ENCODE results near the gene APPL1.

The APPL1 gene

DNA sequence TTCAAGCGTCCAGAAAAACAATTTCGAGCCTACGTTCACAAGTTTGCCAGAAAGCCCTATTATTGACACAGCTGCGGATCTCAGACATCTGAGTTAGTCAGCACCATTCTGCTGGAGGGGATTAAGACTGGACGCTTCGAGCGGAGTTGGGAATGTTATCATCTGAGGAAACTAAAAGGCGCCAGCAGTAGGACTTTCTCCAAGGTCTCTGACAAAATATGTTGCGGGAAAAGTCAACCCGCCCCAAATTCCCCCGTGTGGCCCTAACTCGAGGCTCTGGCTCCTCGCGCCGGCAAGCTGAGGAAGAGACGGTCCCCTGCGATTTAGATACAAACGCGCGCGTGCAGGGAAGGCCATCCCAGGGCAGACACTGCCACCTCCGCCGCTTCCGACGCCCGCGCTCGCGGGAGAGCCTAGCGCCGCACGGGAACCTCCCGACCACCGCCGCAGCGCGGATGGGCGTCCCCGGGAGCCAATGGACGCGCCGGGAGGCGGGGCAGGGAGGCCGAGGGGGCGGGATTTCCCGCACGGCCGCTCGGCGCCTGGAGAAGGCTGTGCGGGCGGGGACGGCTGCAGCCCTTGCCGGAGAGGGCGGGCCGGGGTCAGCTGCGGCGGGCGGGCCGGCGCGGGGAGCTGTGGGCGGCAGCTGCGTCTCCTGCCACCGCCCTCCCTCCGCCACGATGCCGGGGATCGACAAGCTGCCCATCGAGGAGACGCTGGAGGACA lies at the start of gene APPL1 (continued):
- no peak; the same call in 1 of the 2 replicates for TF ChIP-seq ELK4 (IDR thresholded peaks at IDR 0.05; ENCODE audit: borderline replicate concordance, low read depth, low read length)
- no peak for TF ChIP-seq ZNF792 (tag by site-specific recombination; IDR thresholded peaks at IDR 0.05)
- peak; percentile 50; the same call in 1 of the 2 replicates for TF ChIP-seq IKZF3 (tag by site-specific recombination; IDR thresholded peaks at IDR 0.05)

GRCh38 chr3:57179580-57180410 lies 47.7 kb upstream of the APPL1 start:
- peaks cover 3% of the 10 kb centered on the region; the same call in 1 of the 2 replicates for H3K4me1 ChIP-seq (ENCODE audit: control insufficient read depth, insufficient read depth, low read length)
- ChIA-PET POLR2A (no interaction called here), CTCF (interaction anchor here (0.8 to 1.6 kb wide), 5 partner anchors 9 to 255 kb away, joined by 3 to 10 read pairs (median 4); no protein-coding TSS in a partner anchor)
- H3K27ac ChIP-seq (ENCODE audit: extremely low read depth, low read depth, low read length) = no peak overlapping the region
- TF ChIP-seq ZBTB17 (tag by site-specific recombination; IDR thresholded peaks at IDR 0.05) (0 out of 2 replicates have a peak, but pooled peaks have one; percentile 30), IKZF3 (tag by site-specific recombination; IDR thresholded peaks at IDR 0.05) (no peak), ZNF654 (tag by site-specific recombination; IDR thresholded peaks at IDR 0.05; ENCODE audit: low read depth) (peak; percentile 71), ZNF221 (tag by site-specific recombination; IDR thresholded peaks at IDR 0.05; ENCODE audit: borderline replicate concordance) (no peak)
- TF ChIP-seq, protein P1, sequence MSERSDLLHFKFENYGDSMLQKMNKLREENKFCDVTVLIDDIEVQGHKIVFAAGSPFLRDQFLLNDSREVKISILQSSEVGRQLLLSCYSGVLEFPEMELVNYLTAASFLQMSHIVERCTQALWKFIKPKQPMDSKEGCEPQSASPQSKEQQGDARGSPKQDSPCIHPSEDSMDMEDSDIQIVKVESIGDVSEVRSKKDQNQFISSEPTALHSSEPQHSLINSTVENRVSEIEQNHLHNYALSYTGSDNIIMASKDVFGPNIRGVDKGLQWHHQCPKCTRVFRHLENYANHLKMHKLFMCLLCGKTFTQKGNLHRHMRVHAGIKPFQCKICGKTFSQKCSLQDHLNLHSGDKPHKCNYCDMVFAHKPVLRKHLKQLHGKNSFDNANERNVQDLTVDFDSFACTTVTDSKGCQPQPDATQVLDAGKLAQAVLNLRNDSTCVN (tag by site-specific recombination; optimal IDR thresholded peaks at IDR 0.05) = no peak
- H3K4me3 ChIP-seq (ENCODE audit: low read depth, low read length) = no peak overlapping the region
- no peaks in the 10 kb centered on the region for H3K9me3 ChIP-seq (ENCODE audit: control insufficient read depth, insufficient read depth, low read depth, low read length)
- no peaks in the 10 kb centered on the region for H3K36me3 ChIP-seq (ENCODE audit: control insufficient read depth in 2 of 2, insufficient read depth in 1 of 2, low read length in 2 of 2)

DNA sequence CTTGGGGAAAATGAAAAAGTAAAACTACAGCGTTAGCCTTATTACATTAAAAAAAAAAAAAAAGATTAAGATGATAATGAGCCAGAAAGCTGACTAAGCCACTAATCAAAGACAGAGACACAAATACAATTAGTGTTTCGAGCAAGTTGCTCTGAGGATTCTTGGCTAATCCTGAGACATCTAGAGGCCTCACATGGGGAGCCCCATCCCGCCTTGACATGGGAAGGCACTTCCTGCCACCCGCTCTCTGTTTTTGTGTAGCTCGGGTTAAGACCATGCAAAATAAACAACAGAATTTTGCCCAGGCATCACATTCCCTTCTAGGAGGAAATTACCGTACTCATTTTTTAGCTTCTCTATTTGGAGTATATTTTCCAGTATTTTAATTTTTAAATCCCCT lies 43.0 kb upstream of the APPL1 start:
- CTCF ChIA-PET = interaction anchor here (1.7 kb wide), 1 partner anchor 14 kb away, joined by 5 read pairs; no protein-coding TSS in a partner anchor
- Histone ChIP-seq H3K36me3 (ENCODE audit: control insufficient read depth in 2 of 2, insufficient read depth in 1 of 2, low read length in 2 of 2) (no peaks in the 10 kb centered on the region), H3K4me1 (ENCODE audit: control insufficient read depth, insufficient read depth, low read length) (peaks cover 3% of the 10 kb centered on the region; the same call in 1 of the 2 replicates), H3K4me3 (ENCODE audit: low read depth, low read length) (no peak overlapping the region), H3K27ac (ENCODE audit: extremely low read depth, low read depth, low read length) (no peak overlapping the region), H3K9me3 (ENCODE audit: control insufficient read depth, insufficient read depth, low read depth, low read length) (no peaks in the 10 kb centered on the region)
- POLR2A ChIA-PET = no interaction called here
- no peak for TF ChIP-seq ZNF10 (tag by site-specific recombination; IDR thresholded peaks at IDR 0.05)
- 0 out of 2 replicates have a peak, but pooled peaks have one; percentile 20 for TF ChIP-seq ZNF335 (tag by site-specific recombination; conservative IDR thresholded peaks at IDR 0.05)

DNA sequence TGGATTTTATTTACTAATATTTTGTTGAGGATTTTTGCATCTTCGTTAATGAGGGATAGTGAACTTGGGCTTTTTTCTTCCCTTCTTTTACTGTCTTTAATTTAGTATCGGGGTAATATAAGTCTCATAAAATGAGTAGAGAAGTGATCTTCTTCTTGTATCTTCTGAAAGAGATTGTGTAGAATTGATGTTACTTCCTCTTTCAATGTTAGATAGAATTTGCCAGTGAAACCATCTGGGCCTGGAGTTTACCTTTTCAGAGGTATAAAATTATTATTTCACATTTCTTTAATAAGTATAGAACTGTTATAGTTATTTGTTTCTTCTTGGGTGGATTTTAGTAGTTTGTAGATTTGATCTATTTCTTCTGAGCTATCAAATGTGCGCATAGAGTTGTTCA lies 35.5 kb upstream of the APPL1 start:
- TF ChIP-seq, protein P2, sequence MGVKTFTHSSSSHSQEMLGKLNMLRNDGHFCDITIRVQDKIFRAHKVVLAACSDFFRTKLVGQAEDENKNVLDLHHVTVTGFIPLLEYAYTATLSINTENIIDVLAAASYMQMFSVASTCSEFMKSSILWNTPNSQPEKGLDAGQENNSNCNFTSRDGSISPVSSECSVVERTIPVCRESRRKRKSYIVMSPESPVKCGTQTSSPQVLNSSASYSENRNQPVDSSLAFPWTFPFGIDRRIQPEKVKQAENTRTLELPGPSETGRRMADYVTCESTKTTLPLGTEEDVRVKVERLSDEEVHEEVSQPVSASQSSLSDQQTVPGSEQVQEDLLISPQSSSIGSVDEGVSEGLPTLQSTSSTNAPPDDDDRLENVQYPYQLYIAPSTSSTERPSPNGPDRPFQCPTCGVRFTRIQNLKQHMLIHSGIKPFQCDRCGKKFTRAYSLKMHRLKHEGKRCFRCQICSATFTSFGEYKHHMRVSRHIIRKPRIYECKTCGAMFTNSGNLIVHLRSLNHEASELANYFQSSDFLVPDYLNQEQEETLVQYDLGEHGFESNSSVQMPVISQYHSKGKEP (tag by site-specific recombination; IDR thresholded peaks at IDR 0.05) = no peak
- TF ChIP-seq ZNF223 (tag by site-specific recombination; IDR thresholded peaks at IDR 0.05) (no peak), ZNF184 (tag by site-specific recombination; IDR thresholded peaks at IDR 0.05) (no peak), ZNF610 (tag by site-specific recombination; IDR thresholded peaks at IDR 0.05; ENCODE audit: borderline replicate concordance) (no peak), ZNF214 (tag by site-specific recombination; IDR thresholded peaks at IDR 0.05; ENCODE audit: borderline replicate concordance) (no peak), SP2 (tag by site-specific recombination; IDR thresholded peaks at IDR 0.05) (no peak), ZNF146 (tag by site-specific recombination; IDR thresholded peaks at IDR 0.05) (no peak)
- no peak overlapping the region for H3K27ac ChIP-seq (ENCODE audit: extremely low read depth, low read depth, low read length)
- no peaks in the 10 kb centered on the region for H3K9me3 ChIP-seq (ENCODE audit: control insufficient read depth, insufficient read depth, low read depth, low read length)
- POLR2A ChIA-PET = no interaction called here
- no peaks in the 10 kb centered on the region for H3K4me1 ChIP-seq (ENCODE audit: control insufficient read depth, insufficient read depth, low read length)
- no peak overlapping the region for H3K4me3 ChIP-seq (ENCODE audit: low read depth, low read length)
- H3K36me3 ChIP-seq (ENCODE audit: control insufficient read depth in 2 of 2, insufficient read depth in 1 of 2, low read length in 2 of 2) = no peaks in the 10 kb centered on the region
- CTCF ChIA-PET = interaction anchor here (0.9 kb wide), 1 partner anchor 19 kb away, joined by 3 read pairs; no protein-coding TSS in a partner anchor
